ENCODE results near the gene NIM1K. TPM values are rescaled to one million over a fixed set of nuclear protein-coding genes. Genes with fewer than 3 reads are reported as not detected.

Gene NIM1K
- total and polyA plus RNA-seq, 4 donors: 1.0 to 4.2 (median 3.1) TPM; not detected in 1

DNA sequence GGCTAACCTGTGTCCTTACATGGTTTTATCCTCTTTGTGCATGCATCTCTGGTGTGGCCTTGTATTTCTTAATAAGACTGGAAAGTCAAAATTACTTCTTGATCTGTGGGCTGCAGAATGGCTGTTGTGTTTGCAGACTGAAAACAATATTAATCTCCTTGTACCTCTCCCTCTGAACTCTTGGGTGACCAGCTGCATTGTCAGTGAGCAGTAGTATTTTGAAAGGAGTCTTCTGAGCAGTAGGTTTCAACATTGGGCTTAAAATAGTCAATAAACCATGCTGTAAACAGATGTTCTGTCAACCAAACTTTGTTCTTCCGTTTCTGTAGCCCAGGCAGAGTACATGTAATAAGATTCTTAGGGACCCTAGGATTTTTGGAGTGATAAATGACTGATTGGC is 26.7 kb upstream of the NIM1K start:
- Histone ChIP-seq H3K4me1 (ENCODE audit: control insufficient read depth in 5 of 5, insufficient read depth in 5 of 5, low read length in 5 of 5) (peaks cover 0 to 4% (median 0%) of the 10 kb centered on the region in 5 donors), H3K27me3 (ENCODE audit: control insufficient read depth in 3 of 3, insufficient read depth in 3 of 3, low read length in 2 of 3) (no peaks in the 10 kb centered on the region), H3K27ac (ENCODE audit: low read depth in 1 of 2, low read length in 1 of 2) (no peak overlapping the region), H3K9ac (ENCODE audit: insufficient read depth in 1 of 2, low read length in 2 of 2) (no peak overlapping the region), H3K9me3 (ENCODE audit: control insufficient read depth in 4 of 4, insufficient read depth in 3 of 4, low read length in 3 of 4) (no peaks in the 10 kb centered on the region), H3K36me3 (ENCODE audit: control insufficient read depth in 4 of 4, insufficient read depth in 4 of 4, low read length in 4 of 4) (peaks cover 10 to 24% (median 17%) of the 10 kb centered on the region in 4 donors), H3K4me3 (no peak overlapping the region)
- ATAC-seq (ENCODE audit: insufficient read depth, low FRiP score): no peak
- DNase-seq: no peak
- TF ChIP-seq, protein P1, sequence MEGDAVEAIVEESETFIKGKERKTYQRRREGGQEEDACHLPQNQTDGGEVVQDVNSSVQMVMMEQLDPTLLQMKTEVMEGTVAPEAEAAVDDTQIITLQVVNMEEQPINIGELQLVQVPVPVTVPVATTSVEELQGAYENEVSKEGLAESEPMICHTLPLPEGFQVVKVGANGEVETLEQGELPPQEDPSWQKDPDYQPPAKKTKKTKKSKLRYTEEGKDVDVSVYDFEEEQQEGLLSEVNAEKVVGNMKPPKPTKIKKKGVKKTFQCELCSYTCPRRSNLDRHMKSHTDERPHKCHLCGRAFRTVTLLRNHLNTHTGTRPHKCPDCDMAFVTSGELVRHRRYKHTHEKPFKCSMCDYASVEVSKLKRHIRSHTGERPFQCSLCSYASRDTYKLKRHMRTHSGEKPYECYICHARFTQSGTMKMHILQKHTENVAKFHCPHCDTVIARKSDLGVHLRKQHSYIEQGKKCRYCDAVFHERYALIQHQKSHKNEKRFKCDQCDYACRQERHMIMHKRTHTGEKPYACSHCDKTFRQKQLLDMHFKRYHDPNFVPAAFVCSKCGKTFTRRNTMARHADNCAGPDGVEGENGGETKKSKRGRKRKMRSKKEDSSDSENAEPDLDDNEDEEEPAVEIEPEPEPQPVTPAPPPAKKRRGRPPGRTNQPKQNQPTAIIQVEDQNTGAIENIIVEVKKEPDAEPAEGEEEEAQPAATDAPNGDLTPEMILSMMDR (IDR thresholded peaks at IDR 0.05; ENCODE audit: control extremely low read depth, extremely low read depth): no peak
- WGBS, 2 donors: 89 to 95% methylated on average over 1 of the region's 1 CpG

DNA sequence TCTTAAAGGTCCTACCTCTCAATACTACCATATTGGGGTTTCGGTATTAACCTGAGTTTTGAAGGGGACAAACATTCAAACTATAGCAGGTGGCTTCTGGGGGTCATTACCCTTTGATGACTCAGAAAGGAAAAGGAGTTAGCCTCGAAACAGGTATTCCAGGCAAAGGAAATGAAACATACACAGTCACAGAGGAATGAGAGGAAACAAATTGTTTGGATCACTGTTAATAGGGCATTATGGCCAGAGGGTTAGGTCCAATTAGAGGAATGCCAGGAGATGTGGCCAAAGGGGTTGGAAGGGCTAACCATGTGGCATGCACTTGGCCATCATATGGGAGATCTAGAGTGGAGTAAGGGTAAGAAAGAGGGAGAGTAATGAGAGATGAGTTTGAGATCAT is 23.9 kb upstream of the NIM1K start:
- DNase-seq (no peak), ATAC-seq (ENCODE audit: insufficient read depth, low FRiP score) (no peak)
- 83 to 98% methylated on average over 2 of the region's 2 CpGs for WGBS, 2 donors

DNA sequence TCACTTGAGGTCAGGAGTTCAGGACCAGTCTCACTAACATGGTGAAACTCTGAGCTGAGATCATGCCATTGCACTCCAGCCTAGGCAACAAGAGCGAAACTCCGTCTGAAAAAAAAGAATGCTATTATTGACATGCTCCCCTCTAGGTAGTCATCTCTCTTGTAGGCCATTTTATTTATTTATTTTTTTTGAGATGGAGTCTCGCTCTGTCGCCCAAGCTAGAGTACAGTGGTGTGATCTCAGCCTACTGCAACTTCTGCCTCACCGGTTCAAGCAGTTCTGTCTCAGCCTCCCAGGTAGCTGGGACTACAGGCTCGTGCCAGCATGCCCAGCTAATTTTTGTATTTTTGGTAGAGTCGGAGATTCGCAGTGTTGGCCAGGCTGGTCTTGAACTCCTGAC is 20.6 kb upstream of the NIM1K start:
- 97 to 99% methylated on average over 8 of the region's 8 CpGs for WGBS, 2 donors
- ATAC-seq (ENCODE audit: insufficient read depth, low FRiP score): no peak
- no peaks in the 10 kb centered on the region for H3K27me3 ChIP-seq (ENCODE audit: control insufficient read depth in 3 of 3, insufficient read depth in 3 of 3, low read length in 2 of 3)
- H3K4me1 ChIP-seq (ENCODE audit: control insufficient read depth in 5 of 5, insufficient read depth in 5 of 5, low read length in 5 of 5): peaks cover 0 to 3% (median 0%) of the 10 kb centered on the region in 5 donors
- H3K27ac ChIP-seq (ENCODE audit: low read depth in 1 of 2, low read length in 1 of 2): no peak overlapping the region
- TF ChIP-seq, protein P1 (IDR thresholded peaks at IDR 0.05; ENCODE audit: control extremely low read depth, extremely low read depth): no peak
- H3K36me3 ChIP-seq (ENCODE audit: control insufficient read depth in 4 of 4, insufficient read depth in 4 of 4, low read length in 4 of 4): peaks cover 3 to 17% (median 12%) of the 10 kb centered on the region in 4 donors
- no peak overlapping the region for H3K4me3 ChIP-seq
- H3K9ac ChIP-seq (ENCODE audit: insufficient read depth in 1 of 2, low read length in 2 of 2): no peak overlapping the region
- no peak for DNase-seq
- H3K9me3 ChIP-seq (ENCODE audit: control insufficient read depth in 4 of 4, insufficient read depth in 3 of 4, low read length in 3 of 4): no peaks in the 10 kb centered on the region

More for the DNA sequence above, 23.9 kb upstream of the NIM1K start:
- no peak overlapping the region for H3K27ac ChIP-seq (ENCODE audit: low read depth in 1 of 2, low read length in 1 of 2)
- H3K9me3 ChIP-seq (ENCODE audit: control insufficient read depth in 4 of 4, insufficient read depth in 3 of 4, low read length in 3 of 4): no peaks in the 10 kb centered on the region
- H3K4me1 ChIP-seq (ENCODE audit: control insufficient read depth in 5 of 5, insufficient read depth in 5 of 5, low read length in 5 of 5): peaks cover 0 to 4% (median 0%) of the 10 kb centered on the region in 5 donors
- peaks cover 6 to 19% (median 11%) of the 10 kb centered on the region in 4 donors for H3K36me3 ChIP-seq (ENCODE audit: control insufficient read depth in 4 of 4, insufficient read depth in 4 of 4, low read length in 4 of 4)
- TF ChIP-seq, protein P1 (IDR thresholded peaks at IDR 0.05; ENCODE audit: control extremely low read depth, extremely low read depth): no peak
- H3K4me3 ChIP-seq: no peak overlapping the region
- H3K9ac ChIP-seq (ENCODE audit: insufficient read depth in 1 of 2, low read length in 2 of 2): no peak overlapping the region
- H3K27me3 ChIP-seq (ENCODE audit: control insufficient read depth in 3 of 3, insufficient read depth in 3 of 3, low read length in 2 of 3): no peaks in the 10 kb centered on the region

DNA sequence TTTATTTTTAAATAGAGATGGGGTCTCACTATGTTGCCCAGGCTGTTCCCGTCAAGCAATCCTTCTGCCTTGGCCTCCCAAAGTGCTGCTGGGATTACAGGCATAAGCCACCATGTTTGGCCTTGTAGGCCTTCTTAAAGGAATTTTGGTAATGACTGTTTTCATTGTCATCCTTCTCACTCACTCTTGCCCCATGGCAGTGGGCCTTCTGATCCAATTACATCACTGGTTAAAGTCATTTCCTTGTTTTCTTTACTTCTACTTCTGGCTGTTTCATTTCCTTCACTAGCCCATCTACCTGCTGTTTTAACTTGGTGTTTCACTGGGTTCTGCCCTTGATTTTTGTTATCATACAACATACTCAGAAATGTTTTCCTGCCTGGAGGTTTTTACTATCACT is 20.1 kb upstream of the NIM1K start:
- H3K27me3 ChIP-seq (ENCODE audit: control insufficient read depth in 3 of 3, insufficient read depth in 3 of 3, low read length in 2 of 3): no peaks in the 10 kb centered on the region
- no peak for ATAC-seq (ENCODE audit: insufficient read depth, low FRiP score)
- H3K4me3 ChIP-seq: no peak overlapping the region
- DNase-seq: no peak
- H3K36me3 ChIP-seq (ENCODE audit: control insufficient read depth in 4 of 4, insufficient read depth in 4 of 4, low read length in 4 of 4): peaks cover 3 to 17% (median 12%) of the 10 kb centered on the region in 4 donors
- H3K4me1 ChIP-seq (ENCODE audit: control insufficient read depth in 5 of 5, insufficient read depth in 5 of 5, low read length in 5 of 5): peaks cover 0 to 3% (median 0%) of the 10 kb centered on the region in 5 donors
- 92 to 100% methylated on average over 1 of the region's 1 CpG for WGBS, 2 donors
- H3K9ac ChIP-seq (ENCODE audit: insufficient read depth in 1 of 2, low read length in 2 of 2): no peak overlapping the region
- no peaks in the 10 kb centered on the region for H3K9me3 ChIP-seq (ENCODE audit: control insufficient read depth in 4 of 4, insufficient read depth in 3 of 4, low read length in 3 of 4)
- no peak overlapping the region for H3K27ac ChIP-seq (ENCODE audit: low read depth in 1 of 2, low read length in 1 of 2)
- TF ChIP-seq, protein P1 (IDR thresholded peaks at IDR 0.05; ENCODE audit: control extremely low read depth, extremely low read depth): no peak
